ENCODE measurements around the gene ANTXR2.

GRCh38 chr4:80098635-80099034 is 25.6 kb upstream of the ANTXR2 start:
- TF ChIP-seq CTCF (IDR thresholded peaks at IDR 0.05; ENCODE audit: insufficient read depth, low read length) (no peak), POLR2AphosphoS5 (IDR thresholded peaks at IDR 0.05; ENCODE audit: low read depth) (no peak)
